Trophoblast cell (in vitro differentiated cells and primary cell): Measurements from ENCODE around the gene COL1A2.

ENCODE experiments used
- DNase-seq, 2 donors: peaks; one replicate each; pipeline ENCODE4 v3.0.0-alpha.2; 2016
- H2AFZ ChIP-seq: 2 replicates; pipeline ENCODE4 v1.6.1; 2013; ENCODE audit warnings: low read length, moderate library complexity, mild to moderate bottlenecking; ENCODE audit not compliant: insufficient read depth, poor library complexity
- H2AK5ac ChIP-seq: 2 replicates; pipeline ENCODE4 v1.6.1; 2013; ENCODE audit warnings: mild to moderate bottlenecking, low read length
- H2BK120ac ChIP-seq: 2 replicates; pipeline ENCODE4 v1.6.1; 2013; ENCODE audit warnings: low read length, mild to moderate bottlenecking, moderate library complexity; ENCODE audit not compliant: insufficient read depth, poor library complexity
- H2BK12ac ChIP-seq: 2 replicates; pipeline ENCODE4 v1.6.1; 2013; ENCODE audit warnings: mild to moderate bottlenecking, low read length, moderate library complexity
- H2BK5ac ChIP-seq: 2 replicates; pipeline ENCODE4 v1.6.1; 2013; ENCODE audit warnings: low read length, low read depth, moderate library complexity, mild to moderate bottlenecking; ENCODE audit not compliant: poor library complexity
- H3K14ac ChIP-seq: 2 replicates; pipeline ENCODE4 v1.6.1; 2013; ENCODE audit warnings: mild to moderate bottlenecking, low read length
- H3K18ac ChIP-seq: 2 replicates; pipeline ENCODE4 v1.6.1; 2013; ENCODE audit warnings: mild to moderate bottlenecking, low read length
- H3K23ac ChIP-seq: 2 replicates; pipeline ENCODE4 v1.6.1; 2013; ENCODE audit warnings: low read length
- H3K27ac ChIP-seq: 2 replicates; pipeline ENCODE4 v1.5.1; 2013; ENCODE audit warnings: low read depth, mild to moderate bottlenecking, inconsistent platforms, low read length, moderate library complexity
- H3K27me3 ChIP-seq: 2 replicates; pipeline ENCODE4 v1.6.1; 2013; ENCODE audit warnings: inconsistent platforms, mild to moderate bottlenecking, low read length, moderate library complexity; ENCODE audit not compliant: insufficient read depth
- H3K36me3 ChIP-seq, 2 experiments: 1 replicate in 1 of 2; 2 replicates in 1 of 2; pipeline ENCODE4 v1.6.1; 2013; ENCODE audit warnings: low read length in 2 of 2, mild to moderate bottlenecking in 2 of 2, moderate library complexity in 1 of 2; ENCODE audit not compliant: insufficient read depth in 2 of 2, control insufficient read depth in 1 of 2
- H3K4ac ChIP-seq: 2 replicates; pipeline ENCODE4 v1.6.1; 2013; ENCODE audit warnings: low read depth, mild to moderate bottlenecking, low read length, moderate library complexity
- H3K4me1 ChIP-seq, 2 experiments: 1 replicate in 1 of 2; 2 replicates in 1 of 2; pipeline ENCODE4 v1.6.1; 2013; ENCODE audit warnings: low read length in 2 of 2, mild to moderate bottlenecking in 2 of 2, moderate library complexity in 1 of 2; ENCODE audit not compliant: insufficient read depth in 2 of 2, control insufficient read depth in 1 of 2
- H3K4me2 ChIP-seq: 2 replicates; pipeline ENCODE4 v1.6.1; 2013; ENCODE audit warnings: inconsistent platforms, mild to moderate bottlenecking, low read length, moderate library complexity
- H3K4me3 ChIP-seq: 2 replicates; pipeline ENCODE4 v1.5.1; 2013; ENCODE audit warnings: mild to moderate bottlenecking, low read depth, low read length, inconsistent platforms
- H3K79me1 ChIP-seq: one replicate; pipeline ENCODE4 v1.6.1; 2013; ENCODE audit warnings: low read length
- H3K79me2 ChIP-seq: 2 replicates; pipeline ENCODE4 v1.6.1; 2013; ENCODE audit warnings: low read length, mild to moderate bottlenecking; ENCODE audit not compliant: control insufficient read depth, insufficient read depth, poor library complexity
- H3K9ac ChIP-seq: 2 replicates; pipeline ENCODE4 v1.6.1; 2013; ENCODE audit warnings: mild to moderate bottlenecking, low read length
- H3K9me3 ChIP-seq: 2 replicates; pipeline ENCODE4 v1.6.1; 2013; ENCODE audit warnings: low read depth, mild to moderate bottlenecking, control low read depth, inconsistent platforms, low read length; ENCODE audit not compliant: insufficient read depth
- H4K12ac ChIP-seq: 2 replicates; pipeline ENCODE4 v1.6.1; 2013; ENCODE audit warnings: low read depth, mild to moderate bottlenecking, low read length, moderate library complexity
- H4K8ac ChIP-seq: 2 replicates; pipeline ENCODE4 v1.6.1; 2013; ENCODE audit warnings: low read depth, mild to moderate bottlenecking, low read length, moderate library complexity
- H4K91ac ChIP-seq: one replicate; pipeline ENCODE4 v1.6.1; 2013; ENCODE audit warnings: low read depth, mild to moderate bottlenecking, low read length, moderate library complexity
- WGBS: extraction: QIAGEN DNeasy Blood & Tissue Kit; methylation state at CpG from one replicate; pipeline ENCODE4 v1.1.7; 2013; ENCODE audit warnings: missing lambda C conversion rate; ENCODE audit not compliant: insufficient read length, insufficient coverage; ENCODE audit errors: extremely low coverage; 5-methylcytosine and 5-hydroxymethylcytosine counted together

COL1A2 gene

DNA sequence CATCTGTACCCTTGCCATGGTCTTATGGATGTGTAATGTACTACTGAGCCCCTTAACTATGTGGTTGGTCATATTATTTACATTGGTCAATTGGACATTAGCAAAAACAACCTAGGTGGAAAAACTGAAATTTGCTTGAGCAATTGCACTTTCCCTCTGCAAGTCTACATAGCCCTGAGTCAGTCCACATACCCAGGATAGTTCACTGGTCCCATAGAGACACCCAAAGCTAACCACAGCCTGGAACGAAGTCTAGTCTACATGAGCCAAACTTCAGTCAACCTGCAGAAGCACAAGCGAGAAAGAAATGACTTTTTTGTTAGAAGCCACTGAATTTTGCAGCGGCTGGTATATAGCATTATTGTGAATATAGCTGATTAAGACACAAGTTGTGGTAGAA is 37.6 kb upstream of the COL1A2 start:
- no CpG with 5 or more reads among the region's 3 CpGs for WGBS
- H3K27ac ChIP-seq = no peak overlapping the region
- no peak overlapping the region for H4K12ac ChIP-seq
- no peak overlapping the region for H4K91ac ChIP-seq
- no peak for DNase-seq
- H3K4me1 ChIP-seq = peaks cover 2 to 4% of the 10 kb centered on the region in 2 experiments
- no peaks in the 10 kb centered on the region for H3K79me2 ChIP-seq
- H3K18ac ChIP-seq = no peak overlapping the region
- no peak overlapping the region for H2AK5ac ChIP-seq
- H3K9me3 ChIP-seq = no peaks in the 10 kb centered on the region
- no peak overlapping the region for H3K14ac ChIP-seq
- no peak overlapping the region for H3K4me3 ChIP-seq
- H3K23ac ChIP-seq = no peak overlapping the region
- no peak overlapping the region for H3K4me2 ChIP-seq
- H4K8ac ChIP-seq = no peak overlapping the region
- H3K79me1 ChIP-seq = no peaks in the 10 kb centered on the region
- H2BK12ac ChIP-seq = no peak overlapping the region
- H2BK5ac ChIP-seq = no peak overlapping the region
- H3K27me3 ChIP-seq = no peaks in the 10 kb centered on the region
- no peak overlapping the region for H2AFZ ChIP-seq
- no peak overlapping the region for H2BK120ac ChIP-seq
- no peak overlapping the region for H3K4ac ChIP-seq
- no peak overlapping the region for H3K9ac ChIP-seq
- H3K36me3 ChIP-seq = no peaks in the 10 kb centered on the region

DNA sequence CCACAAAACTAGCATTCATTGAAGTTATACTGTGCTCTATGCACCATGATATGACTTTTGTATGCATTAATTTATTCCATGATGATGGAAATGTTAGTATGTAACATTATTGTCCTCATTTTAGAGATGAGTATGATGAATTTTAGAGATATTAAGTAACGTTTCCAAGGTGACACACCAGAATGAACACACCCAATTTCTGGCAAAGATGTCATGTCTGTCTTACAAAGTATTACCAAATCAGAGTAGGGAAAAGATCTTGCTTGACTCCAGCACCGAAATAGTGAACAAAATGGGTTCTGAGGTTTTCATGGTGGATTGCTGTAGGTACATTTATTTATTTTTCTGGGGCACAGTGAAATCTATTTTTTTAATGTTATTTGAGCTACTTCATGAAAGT is 33.8 kb upstream of the COL1A2 start:
- Histone ChIP-seq H2AFZ (no peak overlapping the region), H3K9ac (no peak overlapping the region), H3K36me3 (no peaks in the 10 kb centered on the region), H4K12ac (no peak overlapping the region), H3K79me2 (no peaks in the 10 kb centered on the region), H3K14ac (no peak overlapping the region), H3K18ac (no peak overlapping the region), H2BK120ac (no peak overlapping the region), H3K9me3 (no peaks in the 10 kb centered on the region), H3K4ac (no peak overlapping the region), H4K8ac (no peak overlapping the region), H2BK5ac (no peak overlapping the region), H3K4me1 (peaks cover 0 to 2% of the 10 kb centered on the region in 2 experiments), H4K91ac (no peak overlapping the region), H3K27ac (no peak overlapping the region), H2BK12ac (no peak overlapping the region), H3K23ac (no peak overlapping the region), H3K4me3 (no peak overlapping the region), H3K79me1 (no peaks in the 10 kb centered on the region), H2AK5ac (no peak overlapping the region), H3K4me2 (no peak overlapping the region), H3K27me3 (no peaks in the 10 kb centered on the region)
- WGBS = no CpG with 5 or more reads among the region's 2 CpGs
- no peak for DNase-seq

DNA sequence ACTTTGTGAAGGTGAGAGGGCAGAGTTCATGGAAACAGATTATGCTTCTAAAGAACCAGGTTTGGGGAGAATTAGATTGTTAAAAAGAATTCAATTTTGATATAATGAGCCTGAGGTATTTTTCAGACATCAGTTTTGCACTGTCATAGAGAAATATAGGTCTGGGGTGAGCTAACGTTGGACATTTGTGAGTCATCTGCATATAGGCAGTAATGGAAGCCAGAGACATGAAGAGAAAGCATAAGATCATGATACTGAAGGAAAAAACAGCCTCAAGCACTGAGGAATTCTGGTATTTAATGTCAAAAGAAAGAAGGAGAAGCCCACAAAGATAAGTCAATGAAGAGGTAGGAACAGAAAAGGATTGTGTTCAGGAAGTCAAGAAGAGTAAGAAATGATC is 32.4 kb upstream of the COL1A2 start:
- no peaks in the 10 kb centered on the region for H3K79me2 ChIP-seq
- no peak overlapping the region for H2BK120ac ChIP-seq
- H3K9ac ChIP-seq = no peak overlapping the region
- H3K36me3 ChIP-seq = no peaks in the 10 kb centered on the region
- no peak for DNase-seq
- H3K4me3 ChIP-seq = no peak overlapping the region
- no peak overlapping the region for H3K4ac ChIP-seq
- no peak overlapping the region for H2AFZ ChIP-seq
- H4K12ac ChIP-seq = no peak overlapping the region
- no peak overlapping the region for H2BK5ac ChIP-seq
- no peak overlapping the region for H3K18ac ChIP-seq
- WGBS = no CpG with 5 or more reads among the region's 1 CpG
- peaks cover 0 to 3% of the 10 kb centered on the region in 2 experiments for H3K4me1 ChIP-seq
- H4K91ac ChIP-seq = no peak overlapping the region
- no peak overlapping the region for H2BK12ac ChIP-seq
- no peak overlapping the region for H4K8ac ChIP-seq
- no peak overlapping the region for H2AK5ac ChIP-seq
- H3K4me2 ChIP-seq = no peak overlapping the region
- H3K27ac ChIP-seq = no peak overlapping the region
- no peaks in the 10 kb centered on the region for H3K27me3 ChIP-seq
- H3K9me3 ChIP-seq = no peaks in the 10 kb centered on the region
- no peak overlapping the region for H3K14ac ChIP-seq
- H3K79me1 ChIP-seq = peaks cover 2% of the 10 kb centered on the region
- no peak overlapping the region for H3K23ac ChIP-seq

DNA sequence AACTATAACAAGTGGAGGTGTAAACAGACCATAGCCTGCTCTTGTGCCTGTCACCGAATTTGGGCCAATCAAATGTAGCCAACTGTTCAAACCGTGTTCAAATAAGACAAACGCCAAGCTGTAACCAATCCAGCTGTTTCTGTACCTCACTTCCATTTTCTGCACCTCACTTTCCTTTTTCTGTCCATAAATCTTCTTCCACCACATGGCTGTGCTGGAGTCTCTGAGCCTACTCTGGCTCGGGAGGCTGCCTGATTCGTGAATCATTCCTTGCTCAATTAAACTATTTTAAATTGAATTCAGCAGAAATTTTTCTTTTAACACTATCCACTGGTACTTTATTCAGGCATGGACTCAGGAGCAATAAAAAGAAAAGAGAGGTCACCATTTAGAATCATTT is 29.9 kb upstream of the COL1A2 start:
- no peak overlapping the region for H3K4me3 ChIP-seq

More for the DNA sequence above, 29.9 kb upstream of the COL1A2 start:
- no CpG with 5 or more reads among the region's 5 CpGs for WGBS
- Histone ChIP-seq H3K4me2 (no peak overlapping the region), H3K27ac (no peak overlapping the region), H3K36me3 (no peaks in the 10 kb centered on the region), H3K14ac (no peak overlapping the region), H2BK120ac (no peak overlapping the region), H4K12ac (no peak overlapping the region), H3K18ac (no peak overlapping the region), H3K9me3 (no peaks in the 10 kb centered on the region), H4K8ac (no peak overlapping the region), H3K4me1 (peaks cover 0 to 3% of the 10 kb centered on the region in 2 experiments), H2BK12ac (no peak overlapping the region), H3K9ac (no peak overlapping the region), H2AK5ac (no peak overlapping the region), H3K79me2 (no peaks in the 10 kb centered on the region), H4K91ac (no peak overlapping the region), H3K4ac (no peak overlapping the region), H2AFZ (no peak overlapping the region), H3K27me3 (no peaks in the 10 kb centered on the region), H3K79me1 (peaks cover 2% of the 10 kb centered on the region), H2BK5ac (no peak overlapping the region), H3K23ac (no peak overlapping the region)
- no peak for DNase-seq
